DOHH2 (cell line): Measurements from ENCODE around the gene GATC.

Source experiments
- EZH2phosphoT487 ChIP-seq: fragments of 200-600 bp; sonication (generic); IDR thresholded peaks from 2 replicates; pipeline ENCODE4 v1.6.1; 2017; ENCODE audit warnings: borderline replicate concordance, mild to moderate bottlenecking, antibody characterized with exemption, low read length, moderate library complexity, mixed read lengths
- TF ChIP-seq, protein P1 (sequence below): fragments of 200-600 bp; sonication (generic); IDR thresholded peaks from one replicate; pipeline ENCODE4 v1.5.1; 2014; ENCODE audit warnings: antibody characterized with exemption, mild to moderate bottlenecking, low read depth, low read length; ENCODE audit not compliant: poor library complexity, severe bottlenecking

GRCh38 chr12:120496413-120497340 lies 50.4 kb downstream of the GATC start:
- TF ChIP-seq, protein P1, sequence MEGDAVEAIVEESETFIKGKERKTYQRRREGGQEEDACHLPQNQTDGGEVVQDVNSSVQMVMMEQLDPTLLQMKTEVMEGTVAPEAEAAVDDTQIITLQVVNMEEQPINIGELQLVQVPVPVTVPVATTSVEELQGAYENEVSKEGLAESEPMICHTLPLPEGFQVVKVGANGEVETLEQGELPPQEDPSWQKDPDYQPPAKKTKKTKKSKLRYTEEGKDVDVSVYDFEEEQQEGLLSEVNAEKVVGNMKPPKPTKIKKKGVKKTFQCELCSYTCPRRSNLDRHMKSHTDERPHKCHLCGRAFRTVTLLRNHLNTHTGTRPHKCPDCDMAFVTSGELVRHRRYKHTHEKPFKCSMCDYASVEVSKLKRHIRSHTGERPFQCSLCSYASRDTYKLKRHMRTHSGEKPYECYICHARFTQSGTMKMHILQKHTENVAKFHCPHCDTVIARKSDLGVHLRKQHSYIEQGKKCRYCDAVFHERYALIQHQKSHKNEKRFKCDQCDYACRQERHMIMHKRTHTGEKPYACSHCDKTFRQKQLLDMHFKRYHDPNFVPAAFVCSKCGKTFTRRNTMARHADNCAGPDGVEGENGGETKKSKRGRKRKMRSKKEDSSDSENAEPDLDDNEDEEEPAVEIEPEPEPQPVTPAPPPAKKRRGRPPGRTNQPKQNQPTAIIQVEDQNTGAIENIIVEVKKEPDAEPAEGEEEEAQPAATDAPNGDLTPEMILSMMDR = peak; percentile 48
- no peak for TF ChIP-seq EZH2phosphoT487
